ENCODE measurements around the gene LRRC8C.

The LRRC8C gene

GRCh38 chr1:89698624-89699023, 65.7 kb downstream of the LRRC8C start:
- no peak overlapping the region for H3K4me3 ChIP-seq (ENCODE audit: insufficient read depth, low read length, poor library complexity, severe bottlenecking)

DNA sequence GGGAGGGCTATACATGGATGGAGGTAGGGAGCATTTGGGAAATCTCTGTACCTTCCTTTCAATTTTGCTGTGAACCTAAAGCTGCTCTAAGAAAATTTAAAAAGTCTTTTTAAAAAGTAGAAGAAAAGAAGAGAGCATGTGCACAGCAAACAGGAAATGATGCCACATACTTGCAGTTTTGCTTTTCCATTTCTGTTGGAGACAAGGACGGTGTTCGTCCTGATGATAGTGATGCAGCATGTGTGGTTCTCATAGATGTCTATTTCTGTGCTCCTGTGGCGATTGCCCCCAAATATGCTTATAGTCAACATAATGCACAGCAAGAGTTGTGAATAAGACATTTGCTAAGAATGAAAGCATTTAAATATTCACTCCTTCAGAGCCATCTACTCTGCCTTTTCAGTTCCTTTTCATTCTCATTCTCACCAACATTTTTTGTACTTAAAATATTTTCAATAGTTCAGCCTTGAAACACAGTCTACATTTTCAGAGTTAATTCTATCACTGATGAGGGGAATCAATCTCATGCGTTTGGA, 66.6 kb downstream of the LRRC8C start:
- H2AFZ ChIP-seq (ENCODE audit: low read depth, low read length, severe bottlenecking) = no peak overlapping the region
- no peaks in the 10 kb centered on the region for H3K9me3 ChIP-seq (ENCODE audit: insufficient read depth, low read length)
- no peaks in the 10 kb centered on the region for H4K20me1 ChIP-seq (ENCODE audit: low read depth, low read length)
- TF ChIP-seq EZH2phosphoT487 (conservative IDR thresholded peaks at IDR 0.05; ENCODE audit: low read length) = no peak
- TF ChIP-seq, protein P1, sequence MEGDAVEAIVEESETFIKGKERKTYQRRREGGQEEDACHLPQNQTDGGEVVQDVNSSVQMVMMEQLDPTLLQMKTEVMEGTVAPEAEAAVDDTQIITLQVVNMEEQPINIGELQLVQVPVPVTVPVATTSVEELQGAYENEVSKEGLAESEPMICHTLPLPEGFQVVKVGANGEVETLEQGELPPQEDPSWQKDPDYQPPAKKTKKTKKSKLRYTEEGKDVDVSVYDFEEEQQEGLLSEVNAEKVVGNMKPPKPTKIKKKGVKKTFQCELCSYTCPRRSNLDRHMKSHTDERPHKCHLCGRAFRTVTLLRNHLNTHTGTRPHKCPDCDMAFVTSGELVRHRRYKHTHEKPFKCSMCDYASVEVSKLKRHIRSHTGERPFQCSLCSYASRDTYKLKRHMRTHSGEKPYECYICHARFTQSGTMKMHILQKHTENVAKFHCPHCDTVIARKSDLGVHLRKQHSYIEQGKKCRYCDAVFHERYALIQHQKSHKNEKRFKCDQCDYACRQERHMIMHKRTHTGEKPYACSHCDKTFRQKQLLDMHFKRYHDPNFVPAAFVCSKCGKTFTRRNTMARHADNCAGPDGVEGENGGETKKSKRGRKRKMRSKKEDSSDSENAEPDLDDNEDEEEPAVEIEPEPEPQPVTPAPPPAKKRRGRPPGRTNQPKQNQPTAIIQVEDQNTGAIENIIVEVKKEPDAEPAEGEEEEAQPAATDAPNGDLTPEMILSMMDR (IDR thresholded peaks at IDR 0.05; ENCODE audit: insufficient read depth, low read length, poor library complexity, severe bottlenecking) = no peak
- no peaks in the 10 kb centered on the region for H3K27me3 ChIP-seq (ENCODE audit: low read length)
- H3K4me2 ChIP-seq (ENCODE audit: low read depth, low read length, poor library complexity, severe bottlenecking) = no peak overlapping the region
- H3F3A ChIP-seq (ENCODE audit: insufficient read depth) = no peaks in the 10 kb centered on the region
- no peaks in the 10 kb centered on the region for H3K9me2 ChIP-seq (replicated peaks; ENCODE audit: insufficient read depth, low read length)
- H3K79me2 ChIP-seq (ENCODE audit: insufficient read depth, low read length) = no peaks in the 10 kb centered on the region
- H3K36me3 ChIP-seq (ENCODE audit: low read length) = no peaks in the 10 kb centered on the region
- no peak overlapping the region for H3K27ac ChIP-seq (ENCODE audit: low read depth, low read length)
- no peak overlapping the region for H3K4me3 ChIP-seq (ENCODE audit: insufficient read depth, low read length, poor library complexity, severe bottlenecking)
- no peak overlapping the region for H3K9ac ChIP-seq (ENCODE audit: low read length)

More at GRCh38 chr1:89698624-89699023, 65.7 kb downstream of the LRRC8C start:
- Histone ChIP-seq H3K27ac (ENCODE audit: low read depth, low read length) (no peak overlapping the region), H3K79me2 (ENCODE audit: insufficient read depth, low read length) (no peaks in the 10 kb centered on the region), H3K9me3 (ENCODE audit: insufficient read depth, low read length) (no peaks in the 10 kb centered on the region), H3K36me3 (ENCODE audit: low read length) (no peaks in the 10 kb centered on the region), H4K20me1 (ENCODE audit: low read depth, low read length) (no peaks in the 10 kb centered on the region), H3K9ac (ENCODE audit: low read length) (no peak overlapping the region), H3K4me2 (ENCODE audit: low read depth, low read length, poor library complexity, severe bottlenecking) (no peak overlapping the region), H3F3A (ENCODE audit: insufficient read depth) (no peaks in the 10 kb centered on the region), H3K27me3 (ENCODE audit: low read length) (no peaks in the 10 kb centered on the region), H2AFZ (ENCODE audit: low read depth, low read length, severe bottlenecking) (no peak overlapping the region), H3K9me2 (replicated peaks; ENCODE audit: insufficient read depth, low read length) (no peaks in the 10 kb centered on the region)
- no peak for TF ChIP-seq EZH2phosphoT487 (conservative IDR thresholded peaks at IDR 0.05; ENCODE audit: low read length)
- TF ChIP-seq, protein P1 (IDR thresholded peaks at IDR 0.05; ENCODE audit: insufficient read depth, low read length, poor library complexity, severe bottlenecking) = no peak

DNA sequence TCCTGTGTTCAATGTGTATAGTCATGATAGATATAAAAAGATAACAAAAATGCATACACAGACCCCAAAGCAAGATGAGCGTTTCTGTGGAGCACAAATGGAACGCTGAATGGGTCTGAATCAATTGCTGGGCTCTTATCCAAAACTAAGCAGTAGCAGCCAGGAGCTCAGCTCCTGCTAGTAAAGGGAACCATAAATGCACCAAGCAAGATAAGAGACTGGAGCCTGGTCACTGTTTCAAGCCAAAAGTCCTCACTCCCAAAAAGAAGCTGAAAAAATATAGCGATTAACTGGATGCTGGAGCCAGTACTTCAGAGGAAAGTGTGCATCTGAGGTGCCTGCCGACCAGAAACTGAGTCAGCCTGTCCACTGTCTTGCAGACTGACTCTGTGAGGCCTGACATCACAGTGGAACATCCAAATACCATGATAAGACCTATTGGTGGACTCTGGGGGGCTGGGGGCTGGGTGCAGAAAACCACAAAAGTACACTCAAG, 68.9 kb downstream of the LRRC8C start:
- Histone ChIP-seq H2AFZ (ENCODE audit: low read depth, low read length, severe bottlenecking) (no peak overlapping the region), H3K79me2 (ENCODE audit: insufficient read depth, low read length) (no peaks in the 10 kb centered on the region), H3K4me2 (ENCODE audit: low read depth, low read length, poor library complexity, severe bottlenecking) (no peak overlapping the region), H3F3A (ENCODE audit: insufficient read depth) (no peaks in the 10 kb centered on the region), H3K36me3 (ENCODE audit: low read length) (no peaks in the 10 kb centered on the region), H3K9me3 (ENCODE audit: insufficient read depth, low read length) (no peaks in the 10 kb centered on the region), H4K20me1 (ENCODE audit: low read depth, low read length) (no peaks in the 10 kb centered on the region), H3K9me2 (replicated peaks; ENCODE audit: insufficient read depth, low read length) (no peaks in the 10 kb centered on the region), H3K9ac (ENCODE audit: low read length) (no peak overlapping the region), H3K4me3 (ENCODE audit: insufficient read depth, low read length, poor library complexity, severe bottlenecking) (no peak overlapping the region), H3K27me3 (ENCODE audit: low read length) (no peaks in the 10 kb centered on the region), H3K27ac (ENCODE audit: low read depth, low read length) (no peak overlapping the region)
- TF ChIP-seq, protein P1 (IDR thresholded peaks at IDR 0.05; ENCODE audit: insufficient read depth, low read length, poor library complexity, severe bottlenecking) = no peak
- no peak for TF ChIP-seq EZH2phosphoT487 (conservative IDR thresholded peaks at IDR 0.05; ENCODE audit: low read length)
